Neural progenitor cell (in vitro differentiated cells): ENCODE results near the gene ARHGEF4.

ENCODE experiments used
- CTCF ChIP-seq: fragments of 200-600 bp; sonication (generic); IDR thresholded peaks from 2 replicates; pipeline ENCODE4 v1.5.1; 2017; ENCODE audit warnings: antibody characterized with exemption, mild to moderate bottlenecking
- EZH2 ChIP-seq: fragments of 200-600 bp; sonication (generic); IDR thresholded peaks from 2 replicates; pipeline ENCODE4 v1.6.1; 2017; ENCODE audit warnings: antibody characterized with exemption, mild to moderate bottlenecking, moderate library complexity
- EZH2phosphoT487 ChIP-seq: fragments of 200-600 bp; sonication (generic); IDR thresholded peaks from 2 replicates; pipeline ENCODE4 v1.6.1; 2017; ENCODE audit warnings: antibody characterized with exemption

GRCh38 chr2:130891966-130892365, 55.3 kb downstream of the ARHGEF4 start:
- no peak for TF ChIP-seq CTCF
- no peak for TF ChIP-seq EZH2phosphoT487
- TF ChIP-seq EZH2 = no peak
